Karpas-422 (cell line): ENCODE results near the gene SH2D3A. TPM values are rescaled to one million over a fixed set of nuclear protein-coding genes. Genes with fewer than 3 reads are reported as not detected.

Experiments
- DNase-seq: peaks from one replicate; pipeline ENCODE4 v3.0.0-alpha.2; 2015
- H2AFZ ChIP-seq: fragments of 200-600 bp; sonication (generic); 2 replicates; pipeline ENCODE4 v1.6.1; 2014; ENCODE audit warnings: antibody characterized with exemption, low read length, mixed read lengths
- H3K27ac ChIP-seq: fragments of 200-600 bp; sonication (generic); 2 replicates; pipeline ENCODE4 v1.5.1; 2014; ENCODE audit warnings: mild to moderate bottlenecking, low read length, moderate library complexity
- H3K27me3 ChIP-seq: fragments of 200-600 bp; sonication (generic); 2 replicates; pipeline ENCODE4 v1.6.1; 2014; ENCODE audit warnings: low read length, mixed read lengths
- H3K36me3 ChIP-seq: fragments of 200-600 bp; sonication (generic); 2 replicates; pipeline ENCODE4 v1.6.1; 2014; ENCODE audit warnings: low read length, mixed read lengths; ENCODE audit not compliant: insufficient read depth
- H3K4me1 ChIP-seq: fragments of 200-600 bp; sonication (generic); 2 replicates; pipeline ENCODE4 v1.6.1; 2014; ENCODE audit warnings: mild to moderate bottlenecking, low read length, mixed read lengths
- H3K4me2 ChIP-seq: fragments of 200-600 bp; sonication (generic); 2 replicates; pipeline ENCODE4 v1.6.1; 2014; ENCODE audit warnings: low read length, low read depth, mild to moderate bottlenecking; ENCODE audit not compliant: poor library complexity, severe bottlenecking
- H3K4me3 ChIP-seq: fragments of 200-600 bp; sonication (generic); 2 replicates; pipeline ENCODE4 v1.5.1; 2014; ENCODE audit warnings: mild to moderate bottlenecking, antibody characterized with exemption, low read length, mixed read lengths
- H3K79me2 ChIP-seq: fragments of 200-600 bp; sonication (generic); 2 replicates; pipeline ENCODE4 v1.6.1; 2014; ENCODE audit warnings: mild to moderate bottlenecking, low read length, mixed read lengths
- H3K9ac ChIP-seq: fragments of 200-600 bp; sonication (generic); 2 replicates; pipeline ENCODE4 v1.6.0; 2014; ENCODE audit warnings: low read length
- H3K9me2 ChIP-seq: fragments of 200-600 bp; sonication (generic), shearing (Covaris generic); replicated peaks from 2 replicates; pipeline ENCODE4 v1.6.0; 2014; ENCODE audit warnings: mild to moderate bottlenecking, low read length, moderate library complexity; ENCODE audit not compliant: insufficient read depth
- H3K9me3 ChIP-seq: fragments of 300-700, 200-600 bp; sonication (generic); 2 replicates; pipeline ENCODE4 v1.6.1; 2014; ENCODE audit warnings: low read length, mixed read lengths
- H4K20me1 ChIP-seq: fragments of 200-600 bp; sonication (generic); 2 replicates; pipeline ENCODE4 v1.6.1; 2014; ENCODE audit warnings: mild to moderate bottlenecking, antibody characterized with exemption, low read length, low read depth; ENCODE audit not compliant: insufficient read depth
- total RNA-seq: library from RNA; depleted of rRNA; stranded (reverse); fragments of >200 nt; shearing (Covaris generic); gene quantifications from 2 replicates; pipeline ENCODE4 v1.2.3, GENCODE V29; 2014; ENCODE audit warnings: low replicate concordance

SH2D3A gene
- total RNA-seq, 1 experiment from 2014 or later: 3.3 TPM

DNA sequence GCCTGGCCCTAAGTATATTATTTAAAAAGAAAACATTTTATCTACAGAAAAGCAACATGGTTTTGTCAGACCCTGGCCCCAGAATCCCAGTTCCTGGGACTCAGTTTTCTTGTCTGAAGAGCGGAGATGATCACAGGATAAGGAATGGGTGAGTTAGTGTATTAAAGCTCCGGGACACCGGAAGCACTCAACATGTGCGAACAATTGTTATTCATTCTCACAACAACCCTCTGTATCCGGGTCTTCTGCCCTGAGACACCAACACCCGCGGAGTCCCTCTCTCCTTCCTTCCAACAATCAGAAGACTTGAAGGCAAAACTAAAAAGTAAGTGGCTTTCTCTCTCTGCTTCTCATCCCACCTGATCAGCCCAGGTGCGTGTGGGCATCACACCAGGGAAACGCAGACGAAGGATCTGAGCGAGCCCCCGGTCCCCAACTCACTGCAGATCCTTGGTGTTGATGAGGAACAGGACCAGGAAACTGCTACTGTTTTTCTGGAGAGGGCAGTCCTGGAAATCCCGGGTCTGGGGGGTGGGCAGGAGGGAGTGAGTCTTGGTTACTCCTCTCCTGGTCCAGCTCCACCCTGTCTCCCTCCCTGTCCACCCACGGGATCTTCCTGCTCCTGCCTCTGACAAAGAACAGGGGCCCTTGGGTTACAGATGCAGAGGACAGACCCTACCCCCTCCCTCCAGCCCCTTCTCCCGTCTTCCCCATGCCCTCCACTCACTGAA is 31.9 kb downstream of the SH2D3A start:
- Histone ChIP-seq H2AFZ (peak overlapping the region; percentile 63; the same call in 1 of the 2 replicates), H3K9ac (peak overlapping the region; percentile 93), H3K27me3 (no peaks in the 10 kb centered on the region), H3K9me3 (no peaks in the 10 kb centered on the region), H4K20me1 (no peaks in the 10 kb centered on the region), H3K27ac (peak overlapping the region; percentile 75; the same call in 1 of the 2 replicates), H3K36me3 (no peaks in the 10 kb centered on the region), H3K4me2 (peak overlapping the region; percentile 83), H3K4me3 (peak overlapping the region; percentile 74), H3K79me2 (0 out of 2 replicates have a peak, but pooled peaks cover 3% of the 10 kb centered on the region), H3K4me1 (peaks cover 33% of the 10 kb centered on the region), H3K9me2 (no peaks in the 10 kb centered on the region)
- no peak for DNase-seq

- no peaks in the 10 kb centered on the region for H3K27me3 ChIP-seq
- no peak overlapping the region for H3K4me2 ChIP-seq
- H3K4me1 ChIP-seq: peaks cover 25% of the 10 kb centered on the region
- no peak overlapping the region for H3K9ac ChIP-seq
- H3K27ac ChIP-seq: no peak overlapping the region
- H3K79me2 ChIP-seq: 0 out of 2 replicates have a peak, but pooled peaks cover 3% of the 10 kb centered on the region
- no peaks in the 10 kb centered on the region for H3K9me3 ChIP-seq
- no peak overlapping the region for H3K4me3 ChIP-seq
- no peaks in the 10 kb centered on the region for H3K9me2 ChIP-seq
- H4K20me1 ChIP-seq: 0 out of 2 replicates have a peak, but pooled peaks cover 3% of the 10 kb centered on the region
- H3K36me3 ChIP-seq: no peaks in the 10 kb centered on the region
- no peak for DNase-seq
- H2AFZ ChIP-seq: no peak overlapping the region
These were observed 33.0 kb downstream of the SH2D3A start for GRCh38 chr19:6734096-6734696.

DNA sequence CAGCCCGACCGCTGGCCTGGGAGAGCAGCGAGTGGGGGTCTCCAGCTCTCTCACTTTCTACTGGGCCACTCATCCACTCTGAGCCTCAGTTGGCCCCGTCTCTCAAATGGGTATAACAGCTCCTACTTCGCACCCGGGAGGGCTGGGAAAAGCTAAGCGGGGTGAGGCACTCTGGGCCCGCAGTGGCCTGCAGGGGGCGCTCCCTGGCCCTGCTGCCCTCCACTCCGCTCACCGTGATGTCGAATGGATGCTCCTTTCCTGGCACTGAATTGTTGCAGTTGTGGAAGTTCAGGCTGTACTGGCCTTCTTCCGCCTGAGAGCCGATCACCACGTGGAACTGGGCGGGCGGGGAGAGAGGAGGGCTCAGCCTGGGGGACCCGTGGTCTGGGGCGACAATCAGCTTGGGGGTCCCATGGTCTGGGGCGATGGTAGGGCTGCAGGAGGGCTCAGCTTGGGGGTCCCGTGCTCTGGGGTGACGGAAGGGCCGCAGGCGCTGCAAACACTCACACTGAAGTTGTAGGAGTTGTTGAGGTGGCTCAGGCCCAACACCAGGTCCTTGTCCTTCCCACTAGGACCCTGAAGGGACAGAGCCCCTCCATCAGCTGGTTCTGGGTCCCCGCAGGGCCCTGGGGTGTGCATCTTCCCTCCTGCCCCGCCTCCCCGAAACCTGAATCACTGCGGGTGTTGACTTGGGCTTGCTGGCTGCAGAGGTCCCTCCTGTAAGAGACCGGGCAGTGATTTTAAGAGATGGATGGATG is 33.7 kb downstream of the SH2D3A start:
- Histone ChIP-seq H4K20me1 (0 out of 2 replicates have a peak, but pooled peaks cover 3% of the 10 kb centered on the region), H3K4me2 (no peak overlapping the region), H3K4me1 (peaks cover 21% of the 10 kb centered on the region), H3K9me2 (no peaks in the 10 kb centered on the region), H3K79me2 (0 out of 2 replicates have a peak, but pooled peaks cover 3% of the 10 kb centered on the region), H3K9ac (no peak overlapping the region), H3K36me3 (no peaks in the 10 kb centered on the region), H3K27ac (no peak overlapping the region), H3K27me3 (no peaks in the 10 kb centered on the region), H2AFZ (no peak overlapping the region), H3K9me3 (no peaks in the 10 kb centered on the region), H3K4me3 (no peak overlapping the region)
- DNase-seq: peak; percentile 59

GRCh38 chr19:6732803-6733337 is 34.4 kb downstream of the SH2D3A start:
- Histone ChIP-seq H3K4me3 (no peak overlapping the region), H3K79me2 (0 out of 2 replicates have a peak, but pooled peaks cover 3% of the 10 kb centered on the region), H3K27ac (no peak overlapping the region), H3K36me3 (no peaks in the 10 kb centered on the region), H3K9ac (no peak overlapping the region), H4K20me1 (0 out of 2 replicates have a peak, but pooled peaks cover 3% of the 10 kb centered on the region), H3K9me2 (no peaks in the 10 kb centered on the region), H3K9me3 (no peaks in the 10 kb centered on the region), H3K4me1 (peaks cover 20% of the 10 kb centered on the region), H2AFZ (no peak overlapping the region), H3K27me3 (no peaks in the 10 kb centered on the region), H3K4me2 (no peak overlapping the region)
- no peak for DNase-seq

DNA sequence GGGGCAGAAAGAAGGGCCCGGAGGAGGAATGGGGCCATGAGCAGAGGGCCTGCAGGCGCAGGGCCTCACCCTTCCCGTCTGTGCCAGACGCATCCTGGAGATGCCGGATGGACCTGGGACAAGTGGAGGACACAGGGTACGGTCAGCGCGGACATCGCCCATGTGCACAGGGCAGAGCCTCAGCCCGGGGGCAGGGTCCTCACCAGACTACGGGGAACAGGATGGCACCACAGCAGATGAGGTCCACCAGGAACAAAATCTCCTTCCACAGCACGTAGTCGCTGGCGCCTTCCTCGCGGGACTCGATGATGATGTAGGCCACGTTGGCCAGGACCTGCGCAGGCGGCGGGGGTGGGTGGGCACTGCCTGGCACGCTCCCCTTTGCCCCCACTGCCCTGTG is 35.4 kb downstream of the SH2D3A start:
- DNase-seq: no peak
- Histone ChIP-seq H3K79me2 (0 out of 2 replicates have a peak, but pooled peaks cover 3% of the 10 kb centered on the region), H3K4me1 (peaks cover 18% of the 10 kb centered on the region), H3K4me3 (no peak overlapping the region), H3K4me2 (no peak overlapping the region), H3K27ac (no peak overlapping the region), H4K20me1 (0 out of 2 replicates have a peak, but pooled peaks cover 3% of the 10 kb centered on the region), H2AFZ (no peak overlapping the region), H3K27me3 (no peaks in the 10 kb centered on the region), H3K36me3 (no peaks in the 10 kb centered on the region), H3K9me2 (no peaks in the 10 kb centered on the region), H3K9ac (no peak overlapping the region), H3K9me3 (no peaks in the 10 kb centered on the region)

DNA sequence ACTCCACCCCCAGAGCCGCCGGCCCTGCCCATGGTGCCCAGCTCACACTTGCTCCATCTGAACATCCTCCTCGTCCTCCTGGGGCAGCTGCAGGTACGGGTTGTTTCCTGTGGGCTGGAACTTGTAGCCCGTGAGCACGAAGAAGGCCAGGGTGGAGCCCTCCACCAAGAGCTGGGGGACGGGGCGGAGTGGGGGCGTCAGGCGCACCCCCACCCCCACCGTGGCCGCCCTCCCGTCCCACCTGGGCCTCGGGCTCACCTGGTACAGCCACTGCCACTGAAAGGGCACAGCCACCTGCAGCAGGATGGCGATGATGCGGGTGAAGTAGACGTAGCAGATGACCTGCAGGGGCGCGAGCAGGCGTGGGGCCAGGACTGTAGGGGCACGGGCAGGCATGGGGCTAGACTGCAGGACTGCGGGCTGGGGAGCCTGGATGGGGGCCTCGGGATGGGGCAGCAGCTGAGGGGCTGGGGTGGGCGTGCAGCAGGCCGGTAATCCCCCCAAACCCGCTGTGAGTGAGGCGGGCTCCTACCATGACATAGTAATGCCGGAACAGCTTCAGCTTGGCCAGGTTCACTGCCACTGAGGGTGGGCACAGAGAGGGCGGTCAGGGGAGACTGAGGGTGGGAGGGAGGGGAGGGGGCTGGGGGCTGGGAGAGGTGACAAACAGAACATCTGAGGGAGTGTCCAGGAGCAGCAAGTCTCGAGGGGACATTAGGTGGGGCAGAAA is 36.1 kb downstream of the SH2D3A start:
- H3K4me1 ChIP-seq: peaks cover 18% of the 10 kb centered on the region
- H2AFZ ChIP-seq: no peak overlapping the region
- H3K36me3 ChIP-seq: no peaks in the 10 kb centered on the region
- H3K79me2 ChIP-seq: 0 out of 2 replicates have a peak, but pooled peaks cover 3% of the 10 kb centered on the region
- no peak overlapping the region for H3K9ac ChIP-seq
- H3K4me3 ChIP-seq: no peak overlapping the region
- H3K9me3 ChIP-seq: no peaks in the 10 kb centered on the region
- no peak overlapping the region for H3K27ac ChIP-seq
- H3K4me2 ChIP-seq: no peak overlapping the region
- H4K20me1 ChIP-seq: 0 out of 2 replicates have a peak, but pooled peaks cover 3% of the 10 kb centered on the region
- H3K9me2 ChIP-seq: no peaks in the 10 kb centered on the region
- H3K27me3 ChIP-seq: no peaks in the 10 kb centered on the region
- DNase-seq: no peak

DNA sequence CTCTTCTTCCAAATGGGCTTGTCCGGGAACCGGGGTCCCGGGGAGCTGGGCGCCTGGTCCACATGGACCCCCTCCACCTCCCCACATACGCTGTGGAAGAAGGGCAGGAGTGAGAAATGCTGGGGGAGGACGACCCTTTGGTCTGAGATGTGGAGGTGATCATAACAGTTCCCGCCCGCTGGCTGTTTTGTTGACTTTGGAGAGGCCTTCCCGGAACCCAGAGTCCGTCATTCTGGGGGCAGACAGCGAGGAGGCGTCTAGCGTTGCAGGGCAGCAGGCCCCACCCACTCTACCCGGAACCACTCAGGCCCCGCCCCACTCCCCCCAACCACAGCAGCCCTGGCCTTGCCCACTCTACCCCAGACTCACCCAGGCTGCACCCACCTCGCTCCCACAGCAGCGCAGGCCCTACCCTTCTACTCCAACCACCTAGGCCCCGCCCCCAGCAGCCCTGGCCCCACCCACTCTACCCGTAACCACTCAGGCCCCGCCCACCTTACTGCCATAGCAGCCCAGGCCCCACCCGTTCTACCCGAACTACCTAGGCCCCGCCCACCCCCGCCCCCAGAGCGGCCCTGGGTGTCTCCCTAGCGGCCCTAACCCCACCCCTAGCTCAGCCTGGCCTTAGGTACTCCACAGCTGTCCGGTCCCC is 37.0 kb downstream of the SH2D3A start:
- H3K79me2 ChIP-seq: 0 out of 2 replicates have a peak, but pooled peaks cover under 1% of the 10 kb centered on the region
- H3K9me2 ChIP-seq: no peaks in the 10 kb centered on the region
- peaks cover 9% of the 10 kb centered on the region for H3K4me1 ChIP-seq
- H3K9ac ChIP-seq: no peak overlapping the region
- H2AFZ ChIP-seq: no peak overlapping the region
- no peak overlapping the region for H3K4me2 ChIP-seq
- H3K4me3 ChIP-seq: no peak overlapping the region
- H3K36me3 ChIP-seq: no peaks in the 10 kb centered on the region
- no peaks in the 10 kb centered on the region for H3K27me3 ChIP-seq
- H4K20me1 ChIP-seq: 0 out of 2 replicates have a peak, but pooled peaks cover 3% of the 10 kb centered on the region
- peak; percentile 86 for DNase-seq
- no peaks in the 10 kb centered on the region for H3K9me3 ChIP-seq
- no peak overlapping the region for H3K27ac ChIP-seq
